ENCODE data around the gene MAB21L3. TPM values are rescaled to one million over a fixed set of nuclear protein-coding genes. Genes with fewer than 3 reads are reported as not detected.

Gene MAB21L3
- total RNA-seq, 2 experiments from 2014 or later, result not detected

DNA sequence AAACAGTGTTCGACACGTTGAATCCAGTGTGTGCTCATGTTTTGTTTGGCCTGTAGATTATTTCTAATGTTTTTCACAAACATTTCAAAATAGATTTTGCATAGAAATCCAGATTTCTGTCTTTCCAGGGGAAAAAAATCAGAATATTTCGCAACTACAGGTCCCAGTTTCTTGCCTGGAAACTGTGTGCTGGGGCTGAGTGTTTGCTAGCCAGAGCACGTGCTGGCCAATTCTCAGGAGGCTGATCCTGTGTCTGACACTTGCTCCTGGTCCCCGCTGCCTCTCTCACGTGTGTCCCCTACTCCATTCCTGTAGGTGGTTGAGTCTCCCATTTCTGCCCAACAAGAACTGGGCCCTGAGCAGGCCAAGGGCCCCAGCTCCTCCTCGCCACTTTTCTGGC, 2.4 kb downstream of the MAB21L3 start:
- no peaks in the 10 kb centered on the region for H3K36me3 Mint-ChIP-seq (ENCODE audit: low read depth)
- Histone ChIP-seq H3K36me3 (ENCODE audit: insufficient read depth, low read length) (no peaks in the 10 kb centered on the region), H3K9me3 (ENCODE audit: control insufficient read depth in 1 of 2, insufficient read depth in 1 of 2, low read length in 2 of 2) (no peaks in the 10 kb centered on the region), H3K4me3 (ENCODE audit: low read length) (no peak overlapping the region), H3K27me3 (ENCODE audit: control insufficient read depth in 1 of 2, insufficient read depth in 2 of 2, low read length in 2 of 2) (peaks cover 2 to 3% of the 10 kb centered on the region in 2 experiments), H3K27ac (ENCODE audit: low read depth in 1 of 2, low read length in 2 of 2) (no peak overlapping the region), H3K4me1 (ENCODE audit: insufficient read depth, low read length) (no peaks in the 10 kb centered on the region)
- ChIA-PET CTCF (no interaction called here), POLR2A (no interaction called here)
- H3K27me3 Mint-ChIP-seq, result peaks cover 9% of the 10 kb centered on the region
- no peak overlapping the region for H3K4me3 Mint-ChIP-seq
- no peak for DNase-seq
- ATAC-seq (ENCODE audit: poor library complexity), result no peak
- H3K27ac Mint-ChIP-seq, result no peak overlapping the region
- no peaks in the 10 kb centered on the region for H3K4me1 Mint-ChIP-seq (ENCODE audit: low read depth)
- TF ChIP-seq, protein P1, sequence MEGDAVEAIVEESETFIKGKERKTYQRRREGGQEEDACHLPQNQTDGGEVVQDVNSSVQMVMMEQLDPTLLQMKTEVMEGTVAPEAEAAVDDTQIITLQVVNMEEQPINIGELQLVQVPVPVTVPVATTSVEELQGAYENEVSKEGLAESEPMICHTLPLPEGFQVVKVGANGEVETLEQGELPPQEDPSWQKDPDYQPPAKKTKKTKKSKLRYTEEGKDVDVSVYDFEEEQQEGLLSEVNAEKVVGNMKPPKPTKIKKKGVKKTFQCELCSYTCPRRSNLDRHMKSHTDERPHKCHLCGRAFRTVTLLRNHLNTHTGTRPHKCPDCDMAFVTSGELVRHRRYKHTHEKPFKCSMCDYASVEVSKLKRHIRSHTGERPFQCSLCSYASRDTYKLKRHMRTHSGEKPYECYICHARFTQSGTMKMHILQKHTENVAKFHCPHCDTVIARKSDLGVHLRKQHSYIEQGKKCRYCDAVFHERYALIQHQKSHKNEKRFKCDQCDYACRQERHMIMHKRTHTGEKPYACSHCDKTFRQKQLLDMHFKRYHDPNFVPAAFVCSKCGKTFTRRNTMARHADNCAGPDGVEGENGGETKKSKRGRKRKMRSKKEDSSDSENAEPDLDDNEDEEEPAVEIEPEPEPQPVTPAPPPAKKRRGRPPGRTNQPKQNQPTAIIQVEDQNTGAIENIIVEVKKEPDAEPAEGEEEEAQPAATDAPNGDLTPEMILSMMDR (IDR thresholded peaks at IDR 0.05), result no peak
- intact Hi-C loops (cut with DNase I, micrococcal nuclease), result no loop called here
- H3K9me3 Mint-ChIP-seq, result no peaks in the 10 kb centered on the region

DNA sequence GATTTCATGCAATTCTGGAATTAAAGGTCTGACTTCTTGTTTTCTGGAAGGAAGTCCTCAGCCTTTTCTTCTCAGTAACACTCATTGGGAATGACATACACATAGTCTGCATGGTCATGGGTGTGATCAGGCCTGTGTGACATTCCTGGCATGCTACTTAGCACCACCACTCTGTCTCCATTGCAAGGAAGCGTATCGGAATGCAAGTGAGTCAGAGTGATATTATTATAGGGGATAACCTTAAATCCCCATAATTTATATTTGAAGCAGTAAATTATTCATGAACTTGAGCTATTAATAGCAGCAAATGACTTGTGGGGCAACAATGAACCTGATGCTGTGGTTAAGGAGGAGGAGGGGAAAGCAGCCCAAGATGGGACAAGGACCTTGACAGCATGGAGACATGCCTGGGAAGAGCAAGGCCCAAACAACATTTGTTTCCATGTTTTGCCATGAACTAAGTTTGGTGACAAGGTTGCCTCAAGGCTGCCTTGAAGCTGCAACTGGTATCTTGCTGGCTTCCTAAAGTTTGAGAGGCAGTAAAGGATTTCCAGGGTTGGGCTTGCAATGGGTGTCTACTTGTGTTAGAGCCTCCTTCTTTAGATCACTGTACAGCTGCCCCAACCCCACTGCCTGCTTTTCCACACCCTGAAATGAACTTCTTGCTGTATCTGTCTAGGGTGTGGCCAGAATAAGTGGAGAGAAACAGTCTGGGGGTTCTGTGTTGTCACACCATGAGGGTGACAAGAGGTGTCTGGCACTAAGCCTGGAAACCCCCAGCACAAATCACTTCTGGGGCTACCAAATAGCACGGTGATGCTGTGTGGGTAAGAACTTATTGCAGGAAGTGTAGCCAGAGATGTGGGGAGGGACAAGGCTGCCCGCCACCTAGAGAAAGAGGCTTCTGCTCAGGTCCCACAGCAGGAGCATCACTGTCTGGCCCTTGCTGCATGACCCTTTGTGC, 4.6 kb downstream of the MAB21L3 start:
- TF ChIP-seq, protein P1 (IDR thresholded peaks at IDR 0.05), result no peak
- Mint-ChIP-seq H3K27me3 (peaks cover 4% of the 10 kb centered on the region), H3K4me3 (no peak overlapping the region), H3K36me3 (ENCODE audit: low read depth) (no peaks in the 10 kb centered on the region), H3K9me3 (no peaks in the 10 kb centered on the region), H3K4me1 (ENCODE audit: low read depth) (no peaks in the 10 kb centered on the region), H3K27ac (no peak overlapping the region)
- Histone ChIP-seq H3K27me3 (ENCODE audit: control insufficient read depth in 1 of 2, insufficient read depth in 2 of 2, low read length in 2 of 2) (no peaks in the 10 kb centered on the region), H3K4me1 (ENCODE audit: insufficient read depth, low read length) (no peaks in the 10 kb centered on the region), H3K36me3 (ENCODE audit: insufficient read depth, low read length) (no peaks in the 10 kb centered on the region), H3K9me3 (ENCODE audit: control insufficient read depth in 1 of 2, insufficient read depth in 1 of 2, low read length in 2 of 2) (no peaks in the 10 kb centered on the region), H3K27ac (ENCODE audit: low read depth in 1 of 2, low read length in 2 of 2) (no peak overlapping the region), H3K4me3 (ENCODE audit: low read length) (no peak overlapping the region)
- CTCF ChIA-PET, result no interaction called here
- DNase-seq (no peak), ATAC-seq (ENCODE audit: poor library complexity) (no peak)
- POLR2A ChIA-PET, result no interaction called here
- intact Hi-C loops (cut with DNase I, micrococcal nuclease), result no loop called here

DNA sequence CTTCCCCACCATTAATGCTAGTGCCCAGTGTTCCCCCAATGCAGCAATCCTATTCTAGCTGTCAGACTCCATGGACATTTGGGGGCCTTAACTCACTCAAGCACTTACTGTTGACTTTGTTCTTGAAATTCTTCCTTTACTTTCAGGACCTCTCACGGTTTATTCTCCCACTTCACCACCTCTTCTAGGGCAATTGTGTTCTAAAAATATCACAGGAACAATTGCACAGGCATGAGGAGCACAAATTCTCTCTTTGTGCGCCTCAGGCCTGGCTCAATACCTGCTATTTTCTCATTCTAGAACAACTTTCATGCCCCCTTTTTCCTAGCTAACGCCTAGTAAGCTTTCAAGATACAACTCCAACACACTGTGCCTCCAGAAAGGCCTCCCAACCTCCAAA, 7.3 kb downstream of the MAB21L3 start:
- intact Hi-C loops (cut with DNase I, micrococcal nuclease), result no loop called here
- Histone ChIP-seq H3K4me1 (ENCODE audit: insufficient read depth, low read length) (no peaks in the 10 kb centered on the region), H3K27ac (ENCODE audit: low read depth in 1 of 2, low read length in 2 of 2) (no peak overlapping the region), H3K9me3 (ENCODE audit: control insufficient read depth in 1 of 2, insufficient read depth in 1 of 2, low read length in 2 of 2) (no peaks in the 10 kb centered on the region), H3K36me3 (ENCODE audit: insufficient read depth, low read length) (no peaks in the 10 kb centered on the region), H3K4me3 (ENCODE audit: low read length) (no peak overlapping the region), H3K27me3 (ENCODE audit: control insufficient read depth in 1 of 2, insufficient read depth in 2 of 2, low read length in 2 of 2) (peaks cover 0 to 4% of the 10 kb centered on the region in 2 experiments)
- ChIA-PET POLR2A (no interaction called here), CTCF (no interaction called here)
- TF ChIP-seq, protein P1 (IDR thresholded peaks at IDR 0.05), result no peak
- Mint-ChIP-seq H3K27ac (no peak overlapping the region), H3K36me3 (ENCODE audit: low read depth) (no peaks in the 10 kb centered on the region), H3K9me3 (no peaks in the 10 kb centered on the region), H3K4me1 (ENCODE audit: low read depth) (no peaks in the 10 kb centered on the region), H3K27me3 (peaks cover 7% of the 10 kb centered on the region), H3K4me3 (no peak overlapping the region)
- DNase-seq, result no peak
- ATAC-seq (ENCODE audit: poor library complexity), result no peak

All from CD4-positive, alpha-beta T cell (primary cell).